ENCODE measurements around the gene STARD10. TPM values are rescaled to one million over a fixed set of nuclear protein-coding genes. Genes with fewer than 3 reads are reported as not detected.

The STARD10 gene
- total and polyA plus RNA-seq, 2 experiments from 2014 or later, result 16.6 to 20.5 TPM

- no peak overlapping the region for H3K27ac ChIP-seq (ENCODE audit: low read depth)
- Mint-ChIP-seq H3K4me1 (peaks cover 22% of the 10 kb centered on the region), H3K27ac (peak overlapping the region; percentile 63; the same call in 1 of the 2 replicates), H3K36me3 (ENCODE audit: low read depth) (peaks cover 6% of the 10 kb centered on the region; the same call in 2 of the 3 replicates), H3K4me3 (no peak overlapping the region), H3K27me3 (ENCODE audit: insufficient read depth, low read depth, poor library complexity) (peaks cover 13% of the 10 kb centered on the region), H3K9me3 (no peaks in the 10 kb centered on the region; the same call in 2 of the 3 replicates)
- peaks cover 20% of the 10 kb centered on the region for H4K20me1 ChIP-seq (replicated peaks; ENCODE audit: insufficient read depth)
- no peaks in the 10 kb centered on the region for H3K9me2 ChIP-seq (ENCODE audit: insufficient read depth)
- H3K4me3 ChIP-seq, result no peak overlapping the region
- H3F3A ChIP-seq (replicated peaks; ENCODE audit: low read depth), result no peaks in the 10 kb centered on the region
- H3K27me3 ChIP-seq (ENCODE audit: insufficient read depth), result no peaks in the 10 kb centered on the region
- peaks cover 66% of the 10 kb centered on the region for H3K79me2 ChIP-seq (replicated peaks; ENCODE audit: insufficient read depth)
- no peak for TF ChIP-seq NANOG (IDR thresholded peaks at IDR 0.05; ENCODE audit: borderline replicate concordance)
- no peak for TF ChIP-seq POLR2AphosphoS5 (IDR thresholded peaks at IDR 0.05; ENCODE audit: low read depth)
- TF ChIP-seq ZNF114 (CRISPR knock-in tag; IDR thresholded peaks at IDR 0.05), result no peak
- TF ChIP-seq EZH2phosphoT487 (IDR thresholded peaks at IDR 0.05; ENCODE audit: unreplicated experiment), result no peak
- TF ChIP-seq STAT1 (IDR thresholded peaks at IDR 0.05; ENCODE audit: unreplicated experiment), result no peak
- no peak for TF ChIP-seq EZH2 (IDR thresholded peaks at IDR 0.05; ENCODE audit: low read depth, unreplicated experiment)
- no peak for TF ChIP-seq JUNB (IDR thresholded peaks at IDR 0.05; ENCODE audit: unreplicated experiment)
- TF ChIP-seq ETS1 (IDR thresholded peaks at IDR 0.05), result no peak
- TF ChIP-seq, protein P1, sequence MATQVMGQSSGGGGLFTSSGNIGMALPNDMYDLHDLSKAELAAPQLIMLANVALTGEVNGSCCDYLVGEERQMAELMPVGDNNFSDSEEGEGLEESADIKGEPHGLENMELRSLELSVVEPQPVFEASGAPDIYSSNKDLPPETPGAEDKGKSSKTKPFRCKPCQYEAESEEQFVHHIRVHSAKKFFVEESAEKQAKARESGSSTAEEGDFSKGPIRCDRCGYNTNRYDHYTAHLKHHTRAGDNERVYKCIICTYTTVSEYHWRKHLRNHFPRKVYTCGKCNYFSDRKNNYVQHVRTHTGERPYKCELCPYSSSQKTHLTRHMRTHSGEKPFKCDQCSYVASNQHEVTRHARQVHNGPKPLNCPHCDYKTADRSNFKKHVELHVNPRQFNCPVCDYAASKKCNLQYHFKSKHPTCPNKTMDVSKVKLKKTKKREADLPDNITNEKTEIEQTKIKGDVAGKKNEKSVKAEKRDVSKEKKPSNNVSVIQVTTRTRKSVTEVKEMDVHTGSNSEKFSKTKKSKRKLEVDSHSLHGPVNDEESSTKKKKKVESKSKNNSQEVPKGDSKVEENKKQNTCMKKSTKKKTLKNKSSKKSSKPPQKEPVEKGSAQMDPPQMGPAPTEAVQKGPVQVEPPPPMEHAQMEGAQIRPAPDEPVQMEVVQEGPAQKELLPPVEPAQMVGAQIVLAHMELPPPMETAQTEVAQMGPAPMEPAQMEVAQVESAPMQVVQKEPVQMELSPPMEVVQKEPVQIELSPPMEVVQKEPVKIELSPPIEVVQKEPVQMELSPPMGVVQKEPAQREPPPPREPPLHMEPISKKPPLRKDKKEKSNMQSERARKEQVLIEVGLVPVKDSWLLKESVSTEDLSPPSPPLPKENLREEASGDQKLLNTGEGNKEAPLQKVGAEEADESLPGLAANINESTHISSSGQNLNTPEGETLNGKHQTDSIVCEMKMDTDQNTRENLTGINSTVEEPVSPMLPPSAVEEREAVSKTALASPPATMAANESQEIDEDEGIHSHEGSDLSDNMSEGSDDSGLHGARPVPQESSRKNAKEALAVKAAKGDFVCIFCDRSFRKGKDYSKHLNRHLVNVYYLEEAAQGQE (IDR thresholded peaks at IDR 0.05; ENCODE audit: unreplicated experiment), result no peak
- TF ChIP-seq ZNF331 (CRISPR knock-in tag; IDR thresholded peaks at IDR 0.05; ENCODE audit: low read depth), result no peak
- TF ChIP-seq, protein P2, sequence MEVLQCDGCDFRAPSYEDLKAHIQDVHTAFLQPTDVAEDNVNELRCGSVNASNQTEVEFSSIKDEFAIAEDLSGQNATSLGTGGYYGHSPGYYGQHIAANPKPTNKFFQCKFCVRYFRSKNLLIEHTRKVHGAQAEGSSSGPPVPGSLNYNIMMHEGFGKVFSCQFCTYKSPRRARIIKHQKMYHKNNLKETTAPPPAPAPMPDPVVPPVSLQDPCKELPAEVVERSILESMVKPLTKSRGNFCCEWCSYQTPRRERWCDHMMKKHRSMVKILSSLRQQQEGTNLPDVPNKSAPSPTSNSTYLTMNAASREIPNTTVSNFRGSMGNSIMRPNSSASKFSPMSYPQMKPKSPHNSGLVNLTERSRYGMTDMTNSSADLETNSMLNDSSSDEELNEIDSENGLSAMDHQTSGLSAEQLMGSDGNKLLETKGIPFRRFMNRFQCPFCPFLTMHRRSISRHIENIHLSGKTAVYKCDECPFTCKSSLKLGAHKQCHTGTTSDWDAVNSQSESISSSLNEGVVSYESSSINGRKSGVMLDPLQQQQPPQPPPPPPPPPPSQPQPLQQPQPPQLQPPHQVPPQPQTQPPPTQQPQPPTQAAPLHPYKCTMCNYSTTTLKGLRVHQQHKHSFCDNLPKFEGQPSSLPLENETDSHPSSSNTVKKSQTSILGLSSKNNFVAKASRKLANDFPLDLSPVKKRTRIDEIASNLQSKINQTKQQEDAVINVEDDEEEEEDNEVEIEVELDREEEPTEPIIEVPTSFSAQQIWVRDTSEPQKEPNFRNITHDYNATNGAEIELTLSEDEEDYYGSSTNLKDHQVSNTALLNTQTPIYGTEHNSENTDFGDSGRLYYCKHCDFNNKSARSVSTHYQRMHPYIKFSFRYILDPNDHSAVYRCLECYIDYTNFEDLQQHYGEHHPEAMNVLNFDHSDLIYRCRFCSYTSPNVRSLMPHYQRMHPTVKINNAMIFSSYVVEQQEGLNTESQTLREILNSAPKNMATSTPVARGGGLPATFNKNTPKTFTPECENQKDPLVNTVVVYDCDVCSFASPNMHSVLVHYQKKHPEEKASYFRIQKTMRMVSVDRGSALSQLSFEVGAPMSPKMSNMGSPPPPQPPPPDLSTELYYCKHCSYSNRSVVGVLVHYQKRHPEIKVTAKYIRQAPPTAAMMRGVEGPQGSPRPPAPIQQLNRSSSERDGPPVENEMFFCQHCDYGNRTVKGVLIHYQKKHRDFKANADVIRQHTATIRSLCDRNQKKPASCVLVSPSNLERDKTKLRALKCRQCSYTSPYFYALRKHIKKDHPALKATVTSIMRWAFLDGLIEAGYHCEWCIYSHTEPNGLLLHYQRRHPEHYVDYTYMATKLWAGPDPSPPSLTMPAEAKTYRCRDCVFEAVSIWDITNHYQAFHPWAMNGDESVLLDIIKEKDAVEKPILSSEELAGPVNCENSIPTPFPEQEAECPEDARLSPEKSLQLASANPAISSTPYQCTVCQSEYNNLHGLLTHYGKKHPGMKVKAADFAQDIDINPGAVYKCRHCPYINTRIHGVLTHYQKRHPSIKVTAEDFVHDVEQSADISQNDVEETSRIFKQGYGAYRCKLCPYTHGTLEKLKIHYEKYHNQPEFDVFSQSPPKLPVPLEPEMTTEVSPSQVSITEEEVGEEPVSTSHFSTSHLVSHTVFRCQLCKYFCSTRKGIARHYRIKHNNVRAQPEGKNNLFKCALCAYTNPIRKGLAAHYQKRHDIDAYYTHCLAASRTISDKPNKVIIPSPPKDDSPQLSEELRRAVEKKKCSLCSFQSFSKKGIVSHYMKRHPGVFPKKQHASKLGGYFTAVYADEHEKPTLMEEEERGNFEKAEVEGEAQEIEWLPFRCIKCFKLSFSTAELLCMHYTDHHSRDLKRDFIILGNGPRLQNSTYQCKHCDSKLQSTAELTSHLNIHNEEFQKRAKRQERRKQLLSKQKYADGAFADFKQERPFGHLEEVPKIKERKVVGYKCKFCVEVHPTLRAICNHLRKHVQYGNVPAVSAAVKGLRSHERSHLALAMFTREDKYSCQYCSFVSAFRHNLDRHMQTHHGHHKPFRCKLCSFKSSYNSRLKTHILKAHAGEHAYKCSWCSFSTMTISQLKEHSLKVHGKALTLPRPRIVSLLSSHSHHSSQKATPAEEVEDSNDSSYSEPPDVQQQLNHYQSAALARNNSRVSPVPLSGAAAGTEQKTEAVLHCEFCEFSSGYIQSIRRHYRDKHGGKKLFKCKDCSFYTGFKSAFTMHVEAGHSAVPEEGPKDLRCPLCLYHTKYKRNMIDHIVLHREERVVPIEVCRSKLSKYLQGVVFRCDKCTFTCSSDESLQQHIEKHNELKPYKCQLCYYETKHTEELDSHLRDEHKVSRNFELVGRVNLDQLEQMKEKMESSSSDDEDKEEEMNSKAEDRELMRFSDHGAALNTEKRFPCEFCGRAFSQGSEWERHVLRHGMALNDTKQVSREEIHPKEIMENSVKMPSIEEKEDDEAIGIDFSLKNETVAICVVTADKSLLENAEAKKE (CRISPR knock-in tag; IDR thresholded peaks at IDR 0.05), result no peak
- TF ChIP-seq, protein P3, sequence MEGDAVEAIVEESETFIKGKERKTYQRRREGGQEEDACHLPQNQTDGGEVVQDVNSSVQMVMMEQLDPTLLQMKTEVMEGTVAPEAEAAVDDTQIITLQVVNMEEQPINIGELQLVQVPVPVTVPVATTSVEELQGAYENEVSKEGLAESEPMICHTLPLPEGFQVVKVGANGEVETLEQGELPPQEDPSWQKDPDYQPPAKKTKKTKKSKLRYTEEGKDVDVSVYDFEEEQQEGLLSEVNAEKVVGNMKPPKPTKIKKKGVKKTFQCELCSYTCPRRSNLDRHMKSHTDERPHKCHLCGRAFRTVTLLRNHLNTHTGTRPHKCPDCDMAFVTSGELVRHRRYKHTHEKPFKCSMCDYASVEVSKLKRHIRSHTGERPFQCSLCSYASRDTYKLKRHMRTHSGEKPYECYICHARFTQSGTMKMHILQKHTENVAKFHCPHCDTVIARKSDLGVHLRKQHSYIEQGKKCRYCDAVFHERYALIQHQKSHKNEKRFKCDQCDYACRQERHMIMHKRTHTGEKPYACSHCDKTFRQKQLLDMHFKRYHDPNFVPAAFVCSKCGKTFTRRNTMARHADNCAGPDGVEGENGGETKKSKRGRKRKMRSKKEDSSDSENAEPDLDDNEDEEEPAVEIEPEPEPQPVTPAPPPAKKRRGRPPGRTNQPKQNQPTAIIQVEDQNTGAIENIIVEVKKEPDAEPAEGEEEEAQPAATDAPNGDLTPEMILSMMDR (conservative IDR thresholded peaks at IDR 0.05; ENCODE audit: low read depth in 2 of 2), result no peak
- no peaks in the 10 kb centered on the region; the same call in 1 of the 2 replicates for H3K4me1 ChIP-seq (ENCODE audit: insufficient read depth)
- ATAC-seq (no peak), DNase-seq (ENCODE audit: low spot score) (no peak)
- no peaks in the 10 kb centered on the region for H3K36me3 ChIP-seq (ENCODE audit: insufficient read depth)
- H2AFZ ChIP-seq, result no peak overlapping the region
- H3K4me2 ChIP-seq, result no peak overlapping the region
Observed at GRCh38 chr11:72724021-72724551, 69.8 kb downstream of the STARD10 start.

Measured in GM23338 (cell line).